ENCODE data around the gene MACROD2.

Gene MACROD2

GRCh38 chr20:14562981-14563380 lies 567.7 kb downstream of the MACROD2 start:
- no peak for TF ChIP-seq CTCF (conservative IDR thresholded peaks at IDR 0.05; ENCODE audit: low read depth, low read length)
- no peak for DNase-seq (ENCODE audit: low read depth)

GRCh38 chr20:14566505-14566904 lies 571.2 kb downstream of the MACROD2 start:
- DNase-seq (ENCODE audit: low read depth) = no peak
- TF ChIP-seq CTCF (conservative IDR thresholded peaks at IDR 0.05; ENCODE audit: low read depth, low read length) = no peak
- no peak overlapping the region for H3K4me3 ChIP-seq (ENCODE audit: low read length)

More at GRCh38 chr20:14562981-14563380, 567.7 kb downstream of the MACROD2 start:
- no peak overlapping the region for H3K4me3 ChIP-seq (ENCODE audit: low read length)

GRCh38 chr20:14568225-14568624 lies 572.9 kb downstream of the MACROD2 start:
- no peak overlapping the region for H3K4me3 ChIP-seq (ENCODE audit: low read length)
- TF ChIP-seq CTCF (conservative IDR thresholded peaks at IDR 0.05; ENCODE audit: low read depth, low read length) = no peak
- DNase-seq (ENCODE audit: low read depth) = peak; percentile 71

- no peak overlapping the region for H3K4me3 ChIP-seq (ENCODE audit: low read length)
- peak; percentile 50 for DNase-seq (ENCODE audit: low read depth)
- TF ChIP-seq CTCF (conservative IDR thresholded peaks at IDR 0.05; ENCODE audit: low read depth, low read length) = no peak
Measured at GRCh38 chr20:14568701-14569100, 573.4 kb downstream of the MACROD2 start.

- TF ChIP-seq CTCF (conservative IDR thresholded peaks at IDR 0.05; ENCODE audit: low read depth, low read length) = no peak
- H3K4me3 ChIP-seq (ENCODE audit: low read length) = no peak overlapping the region
- DNase-seq (ENCODE audit: low read depth) = no peak
Measured at GRCh38 chr20:14569641-14570040, 574.3 kb downstream of the MACROD2 start.

GRCh38 chr20:14570811-14571210 lies 575.5 kb downstream of the MACROD2 start:
- H3K4me3 ChIP-seq (ENCODE audit: low read length) = no peak overlapping the region
- no peak for TF ChIP-seq CTCF (conservative IDR thresholded peaks at IDR 0.05; ENCODE audit: low read depth, low read length)
- DNase-seq (ENCODE audit: low read depth) = peak; percentile 58

GRCh38 chr20:14573676-14574075 lies 578.4 kb downstream of the MACROD2 start:
- no peak for DNase-seq (ENCODE audit: low read depth)
- H3K4me3 ChIP-seq (ENCODE audit: low read length) = no peak overlapping the region
- TF ChIP-seq CTCF (conservative IDR thresholded peaks at IDR 0.05; ENCODE audit: low read depth, low read length) = no peak

Measured in retinal pigment epithelial cell (primary cell).